H1 (cell line): Measurements from ENCODE around the gene PIEZO1. TPM values are rescaled to one million over a fixed set of nuclear protein-coding genes. Genes with fewer than 3 reads are reported as not detected.

Source experiments
- CTCF ChIA-PET: fragments of 300-600 bp; sonication (Branson Sonifier 250); formaldehyde crosslinking; loops from one replicate; lab custom pipeline; 2021; ENCODE audit not compliant: partially characterized antibody; lab: Charles Lee
- POLR2A ChIA-PET: fragments of 300-600 bp; sonication (Branson Sonifier 250); formaldehyde crosslinking; loops from one replicate; lab custom pipeline; 2021; ENCODE audit warnings: inconsistent platforms; ENCODE audit not compliant: partially characterized antibody; lab: Charles Lee
- DNase-seq, 2 experiments: peaks; one replicate each; pipeline versions ENCODE4 v3.0.0 to v3.0.0-alpha.2; 2010 to 2022; ENCODE audit warnings: low spot score in 2 of 2, low read depth in 1 of 2, mixed read lengths in 1 of 2
- FAIRE-seq: peaks from 2 replicates; lab custom pipeline; 2011; peaks lifted over from hg19 to GRCh38; lab: Jason Lieb, UNC
- H2AFZ ChIP-seq: 2 replicates; pipeline ENCODE4 v1.8.1; 2012; ENCODE audit warnings: low read length, inconsistent platforms
- H2AK5ac ChIP-seq: 2 replicates; pipeline ENCODE4 v1.6.1; 2013; ENCODE audit warnings: low read depth, low read length
- H2BK120ac ChIP-seq: replicated peaks from 2 replicates; pipeline ENCODE3; 2013; ENCODE audit warnings: low read depth, low read length, inconsistent platforms
- H2BK12ac ChIP-seq: 2 replicates; pipeline ENCODE4 v1.6.1; 2013; ENCODE audit warnings: low read depth, low read length
- H2BK15ac ChIP-seq: 2 replicates; pipeline ENCODE4 v1.6.1; 2013; ENCODE audit warnings: low read length
- H2BK20ac ChIP-seq: 2 replicates; pipeline ENCODE4 v1.6.1; 2013; ENCODE audit warnings: low read length
- H2BK5ac ChIP-seq: 2 replicates; pipeline ENCODE4 v1.6.1; 2013; ENCODE audit warnings: low read depth, low read length
- H3K14ac ChIP-seq: 2 replicates; pipeline ENCODE4 v1.6.1; 2013; ENCODE audit warnings: inconsistent platforms; ENCODE audit not compliant: insufficient read length
- H3K18ac ChIP-seq: 2 replicates; pipeline ENCODE4 v1.6.1; 2013; ENCODE audit warnings: low read length; ENCODE audit errors: extremely low read depth
- H3K23ac ChIP-seq: 2 replicates; pipeline ENCODE4 v1.6.1; 2013; ENCODE audit warnings: inconsistent platforms; ENCODE audit not compliant: insufficient read length
- H3K23me2 ChIP-seq: 2 replicates; pipeline ENCODE4 v1.6.1; 2013; ENCODE audit warnings: low read depth, low read length
- H3K27ac ChIP-seq: 2 replicates; pipeline ENCODE4 v1.6.1; 2011; ENCODE audit warnings: low read depth, low read length, inconsistent platforms
- H3K27me3 ChIP-seq, 4 experiments: replicated peaks in 1 of 4; 1 replicate in 1 of 4; 2 replicates in 3 of 4; pipeline versions ENCODE4 v1.6.1 to v1.8.1; 2011 to 2013; ENCODE audit warnings: low read length in 3 of 4, mild to moderate bottlenecking in 3 of 4, inconsistent platforms in 2 of 4, mixed read lengths in 2 of 4, moderate library complexity in 1 of 4; ENCODE audit not compliant: control insufficient read depth in 3 of 4, insufficient read depth in 3 of 4; ENCODE audit errors: extremely low read depth in 1 of 4
- H3K36me3 ChIP-seq, 4 experiments: 2 replicates each; pipeline versions ENCODE4 v1.6.1 to v1.8.1; 2011 to 2013; ENCODE audit warnings: mild to moderate bottlenecking in 4 of 4, low read length in 3 of 4, moderate library complexity in 2 of 4, control low read depth in 1 of 4, inconsistent platforms in 1 of 4; ENCODE audit not compliant: insufficient read depth in 4 of 4, control insufficient read depth in 2 of 4
- H3K4ac ChIP-seq: replicated peaks from 2 replicates; pipeline ENCODE3; 2013; ENCODE audit warnings: low read length, low read depth, mixed read lengths, inconsistent platforms; ENCODE audit not compliant: insufficient read length
- H3K4me1 ChIP-seq, 4 experiments: replicated peaks in 1 of 4; 1 replicate in 1 of 4; 2 replicates in 3 of 4; pipeline versions ENCODE4 v1.6.1 to v1.8.1; 2011 to 2013; ENCODE audit warnings: low read length in 3 of 4, inconsistent platforms in 2 of 4, mixed read lengths in 1 of 4; ENCODE audit not compliant: insufficient read depth in 4 of 4, control insufficient read depth in 3 of 4
- H3K4me2 ChIP-seq, 2 experiments: 2 replicates each; pipeline versions ENCODE4 v1.6.1 to v1.8.1; 2011 to 2013; ENCODE audit warnings: low read depth in 2 of 2, low read length in 2 of 2, control low read depth in 1 of 2, inconsistent platforms in 1 of 2, mild to moderate bottlenecking in 1 of 2; ENCODE audit not compliant: insufficient read depth in 1 of 2
- H3K4me3 ChIP-seq, 4 experiments: fragments of 200-600, 300-600 bp in 1 of 4; sonication (generic), shearing (Covaris generic), sonication (Bioruptor Twin) in 1 of 4; 2 replicates each; pipeline versions ENCODE4 v1.5.1 to v1.8.1; 2011 to 2016; ENCODE audit warnings: low read length in 4 of 4, low read depth in 3 of 4, control low read depth in 2 of 4, inconsistent platforms in 2 of 4, mild to moderate bottlenecking in 2 of 4, mixed read lengths in 1 of 4, moderate library complexity in 1 of 4; ENCODE audit not compliant: insufficient read depth in 2 of 4; ENCODE audit errors: extremely low read depth in 1 of 4
- H3K56ac ChIP-seq: replicated peaks from 2 replicates; pipeline ENCODE3; 2013; ENCODE audit warnings: low read depth, mild to moderate bottlenecking, mixed read lengths, low read length, inconsistent platforms; ENCODE audit not compliant: insufficient read length
- H3K79me1 ChIP-seq: 2 replicates; pipeline ENCODE4 v1.6.1; 2013; ENCODE audit warnings: low read depth, low read length, control low read depth
- H3K79me2 ChIP-seq, 2 experiments: 2 replicates each; pipeline versions ENCODE4 v1.6.1 to v1.8.1; 2012 to 2013; ENCODE audit warnings: low read length in 2 of 2, mild to moderate bottlenecking in 2 of 2, inconsistent platforms in 1 of 2; ENCODE audit not compliant: insufficient read depth in 2 of 2, control insufficient read depth in 1 of 2
- H3K9ac ChIP-seq, 4 experiments: replicated peaks in 1 of 4; 1 replicate in 1 of 4; 2 replicates in 3 of 4; pipeline versions ENCODE4 v1.6.1 to v1.8.1; 2011 to 2013; ENCODE audit warnings: low read depth in 3 of 4, low read length in 3 of 4, control low read depth in 2 of 4, mild to moderate bottlenecking in 2 of 4, moderate library complexity in 2 of 4, inconsistent platforms in 1 of 4; ENCODE audit errors: extremely low read depth in 1 of 4
- H3K9me3 ChIP-seq, 2 experiments: 2 replicates each; pipeline versions ENCODE4 v1.6.1 to v1.8.1; 2012 to 2013; ENCODE audit warnings: mild to moderate bottlenecking in 2 of 2, moderate library complexity in 2 of 2, control low read depth in 1 of 2, inconsistent platforms in 1 of 2, low read depth in 1 of 2, low read length in 1 of 2, mixed read lengths in 1 of 2; ENCODE audit not compliant: insufficient read depth in 2 of 2
- H4K20me1 ChIP-seq, 2 experiments: replicated peaks in 1 of 2; 2 replicates each; pipeline versions ENCODE3 to v1.8.1; 2011 to 2013; ENCODE audit warnings: inconsistent platforms in 2 of 2, low read length in 2 of 2, mild to moderate bottlenecking in 1 of 2; ENCODE audit not compliant: insufficient read depth in 2 of 2, control insufficient read depth in 1 of 2
- H4K5ac ChIP-seq: 2 replicates; pipeline ENCODE4 v1.6.1; 2013; ENCODE audit warnings: low read length, low read depth, mixed read lengths, inconsistent platforms; ENCODE audit not compliant: insufficient read length
- H4K8ac ChIP-seq: 2 replicates; pipeline ENCODE4 v1.8.0; 2013; ENCODE audit warnings: mild to moderate bottlenecking, moderate library complexity, low read length, inconsistent platforms; ENCODE audit not compliant: insufficient read depth; ENCODE audit errors: extremely low read depth
- H4K91ac ChIP-seq: replicated peaks from 2 replicates; pipeline ENCODE3; 2013; ENCODE audit warnings: low read length, mixed read lengths, inconsistent platforms; ENCODE audit not compliant: insufficient read length
- CBX8 ChIP-seq: fragments of 300-800, 300-1000 bp; sonication (generic); IDR thresholded peaks from 2 replicates; pipeline ENCODE4 v1.7.1; 2016; ENCODE audit warnings: low read depth, low read length, borderline replicate concordance
- CTBP2 ChIP-seq: IDR thresholded peaks from 2 replicates; pipeline ENCODE4 v1.7.0; 2011; ENCODE audit warnings: borderline replicate concordance, mild to moderate bottlenecking, moderate library complexity, mixed read lengths, low read length; ENCODE audit not compliant: insufficient read depth, insufficient read length
- EGR1 ChIP-seq: IDR thresholded peaks from 2 replicates; pipeline ENCODE4 v1.6.1; 2011; ENCODE audit warnings: low read depth, low read length, borderline replicate concordance
- JUN ChIP-seq: IDR thresholded peaks from 2 replicates; pipeline ENCODE4 v1.6.1; 2011; ENCODE audit warnings: low read depth, mild to moderate bottlenecking, improper control_type of control experiment, low read length
- RFX5 ChIP-seq: IDR thresholded peaks from 2 replicates; pipeline ENCODE4 v1.6.1; 2011; ENCODE audit warnings: low read depth, low read length, improper control_type of control experiment, borderline replicate concordance
- SAP30 ChIP-seq: fragments of 300-600 bp; sonication (generic); IDR thresholded peaks from 2 replicates; pipeline ENCODE4 v1.7.1; 2012; ENCODE audit warnings: low read length, moderate library complexity, mild to moderate bottlenecking, inconsistent platforms; ENCODE audit not compliant: insufficient read depth, insufficient replicate concordance
- SIN3A ChIP-seq, 2 experiments: IDR thresholded peaks in 1 of 2; conservative IDR thresholded peaks in 1 of 2; 2 replicates each; pipeline ENCODE4 v1.6.1; 2011 to 2012; ENCODE audit warnings: low read length in 2 of 2, improper control_type of control experiment in 1 of 2, low read depth in 1 of 2, mild to moderate bottlenecking in 1 of 2
- TAF7 ChIP-seq: optimal IDR thresholded peaks from 2 replicates; pipeline ENCODE3; 2011; ENCODE audit warnings: low read depth, mild to moderate bottlenecking, inconsistent platforms, low read length, moderate library complexity, borderline replicate concordance
- TBP ChIP-seq: IDR thresholded peaks from 2 replicates; pipeline ENCODE4 v1.6.1; 2011; ENCODE audit warnings: low read depth, low read length, improper control_type of control experiment
- TCF12 ChIP-seq: IDR thresholded peaks from 2 replicates; pipeline ENCODE4 v1.6.1; 2011; ENCODE audit warnings: low read depth, mild to moderate bottlenecking, low read length
- USF2 ChIP-seq: IDR thresholded peaks from 2 replicates; pipeline ENCODE4 v1.6.1; 2011; ENCODE audit warnings: low read length, improper control_type of control experiment
- WGBS, 2 experiments: shearing (Covaris generic) in 1 of 2; methylation state at CpG; one replicate each; pipeline versions ENCODE4 v1.1.6 to v1.1.7; 2013 to 2015; ENCODE audit warnings: low lambda C conversion rate in 2 of 2, mixed read lengths in 2 of 2, inconsistent platforms in 1 of 2, low coverage in 1 of 2, missing lambda C conversion rate in 1 of 2; ENCODE audit not compliant: insufficient replicate concordance in 2 of 2, insufficient coverage in 1 of 2, insufficient read length in 1 of 2; ENCODE audit errors: extremely low coverage in 1 of 2, missing lambda C conversion rate in 1 of 2; 5-methylcytosine and 5-hydroxymethylcytosine counted together
- polyA plus RNA-seq, 7 experiments: library from polyadenylated mRNA; depleted of rRNA in 3 of 7; stranded (reverse) in 5 of 7; unstranded in 2 of 7; fragments of >200 nt in 5 of 7; fragments of 200-250 nt in 2 of 7; gene quantifications; 1 replicate in 5 of 7; 2 replicates in 1 of 7; 4 replicates in 1 of 7; pipeline versions ENCODE4 v1.2.1 to v1.2.3, GENCODE V29; 2011 to 2013; ENCODE audit warnings: missing spikeins in 2 of 7, mixed read lengths in 2 of 7
- total RNA-seq: library from RNA; stranded (reverse); fragmentation: NEBNext Ultra II Directional; extraction: Animal tissue kit (Norgen Biotek cat#: 25700); gene quantifications from 2 replicates; pipeline ENCODE4 v1.2.1, GENCODE V29; 2021

The PIEZO1 gene
- total and polyA plus RNA-seq, 2 of the 8 experiments (the other 6 are each of a cell fraction or from before 2014, with no cell fraction given), result 42.3 to 67.5 TPM

- peak overlapping the region; percentile 66 to 88 (median 80) for H3K9ac ChIP-seq
- no peaks in the 10 kb centered on the region for H3K9me3 ChIP-seq
- peak overlapping the region; percentile 63; the same call in 1 of the 2 replicates for H3K27ac ChIP-seq
- no peak overlapping the region for H2AK5ac ChIP-seq
- H3K36me3 ChIP-seq, result peaks cover 30 to 47% (median 40%) of the 10 kb centered on the region in 4 experiments
- no peak overlapping the region for H2BK15ac ChIP-seq
- POLR2A ChIA-PET, result interaction anchor here (0.7 to 1.5 kb wide), 7 partner anchors 15 to 69 kb away, joined by 3 to 5 read pairs (median 3); no protein-coding TSS in a partner anchor
- no peak overlapping the region for H2BK120ac ChIP-seq
- peak overlapping the region; percentile 87 to 95 for H3K4me2 ChIP-seq
- no peak overlapping the region; the same call in 1 of the 2 replicates for H4K8ac ChIP-seq
- peak overlapping the region; percentile 59 to 84 (median 80) for H3K4me3 ChIP-seq
- peaks cover 0 to 16% of the 10 kb centered on the region in 2 experiments; a peak in 2 of 4 replicates for H3K79me2 ChIP-seq
- FAIRE-seq (no peak), DNase-seq (no peak)
- H3K4me1 ChIP-seq, result peaks cover 0 to 12% (median 9%) of the 10 kb centered on the region in 4 experiments; a peak in 5 of 7 replicates
- no peak overlapping the region; the same call in 1 of the 2 replicates for H2BK5ac ChIP-seq
- no peak overlapping the region for H3K14ac ChIP-seq
- no peak overlapping the region for H2AFZ ChIP-seq
- peaks cover 21 to 32% of the 10 kb centered on the region in 2 experiments for H4K20me1 ChIP-seq
- H2BK20ac ChIP-seq, result no peak overlapping the region
- no peak overlapping the region for H4K5ac ChIP-seq
- H3K23ac ChIP-seq, result no peak overlapping the region
- H3K79me1 ChIP-seq, result peaks cover 12% of the 10 kb centered on the region
- no peaks in the 10 kb centered on the region for H3K27me3 ChIP-seq
- peaks cover 7% of the 10 kb centered on the region; the same call in 1 of the 2 replicates for H3K23me2 ChIP-seq
- no peak overlapping the region for H2BK12ac ChIP-seq
- peak overlapping the region; percentile 73 for H4K91ac ChIP-seq
- WGBS, 2 experiments, result 10% methylated on average over 10 of the region's 16 CpGs; no CpG with 5 or more reads in 1 of the 2 experiments
- H3K56ac ChIP-seq, result no peak overlapping the region
- peak overlapping the region; percentile 60 for H3K18ac ChIP-seq
- no peak overlapping the region for H3K4ac ChIP-seq
- CTCF ChIA-PET, result interaction anchor here (1.5 to 1.8 kb wide), 2 partner anchors 9 to 12 kb away, joined by 3 to 6 read pairs; no protein-coding TSS in a partner anchor
- TF ChIP-seq USF2, result no peak
- peak in 1 of 2 experiments; percentile 7; a peak in 1 of 4 replicates for TF ChIP-seq SIN3A (conservative IDR thresholded peaks at IDR 0.05 in 1 of 2, IDR thresholded peaks at IDR 0.05 in 1 of 2; ENCODE audit: low read depth in 1 of 2, low read length in 2 of 2)
- TF ChIP-seq JUN, result no peak
- no peak for TF ChIP-seq CTBP2
- no peak for TF ChIP-seq RFX5
- TF ChIP-seq EGR1, result no peak
- no peak for TF ChIP-seq TBP
- no peak for TF ChIP-seq TCF12
- no peak for TF ChIP-seq CBX8
- no peak for TF ChIP-seq SAP30
- no peak for TF ChIP-seq TAF7
Measured at GRCh38 chr16:88804173-88804551, 19.1 kb upstream of the PIEZO1 start.
